HTR-8/SVneo (cell line): ENCODE data around the gene FAM174B.

Experiments used
- DNase-seq: peaks from one replicate; pipeline ENCODE4 v3.0.0; 2011; ENCODE audit warnings: low spot score, mixed read lengths; ENCODE audit not compliant: insufficient read length
- FAIRE-seq: peaks from 2 replicates; lab custom pipeline; 2011; peaks lifted over from hg19 to GRCh38; lab: Jason Lieb, UNC

The FAM174B gene

GRCh38 chr15:92605225-92605944, 50.2 kb downstream of the FAM174B start:
- DNase-seq (no peak), FAIRE-seq (no peak)

GRCh38 chr15:92603743-92604470, 51.7 kb downstream of the FAM174B start:
- DNase-seq (no peak), FAIRE-seq (no peak)

- DNase-seq: no peak
- no peak for FAIRE-seq
These were observed 52.3 kb downstream of the FAM174B start for GRCh38 chr15:92603278-92603677.

GRCh38 chr15:92602267-92602593, 53.3 kb downstream of the FAM174B start:
- DNase-seq (no peak), FAIRE-seq (no peak)

- no peak for FAIRE-seq
- no peak for DNase-seq
These were observed 53.8 kb downstream of the FAM174B start for GRCh38 chr15:92601592-92602266.

- DNase-seq (no peak), FAIRE-seq (no peak)
These were observed 54.7 kb downstream of the FAM174B start for GRCh38 chr15:92600856-92601255.

- DNase-seq (no peak), FAIRE-seq (no peak)
These were observed 56.1 kb downstream of the FAM174B start for GRCh38 chr15:92599394-92599970.

- DNase-seq: no peak
These were observed 58.0 kb downstream of the FAM174B start for GRCh38 chr15:92597548-92597947.

GRCh38 chr15:92596623-92597022, 59.0 kb downstream of the FAM174B start:
- FAIRE-seq (no peak), DNase-seq (no peak)

More at GRCh38 chr15:92597548-92597947, 58.0 kb downstream of the FAM174B start:
- no peak for FAIRE-seq

- no peak for DNase-seq
- no peak for FAIRE-seq
These were observed 59.8 kb downstream of the FAM174B start for GRCh38 chr15:92595506-92596381.

GRCh38 chr15:92591275-92591674, 64.3 kb downstream of the FAM174B start:
- FAIRE-seq (no peak), DNase-seq (no peak)

GRCh38 chr15:92586966-92587365, 68.6 kb downstream of the FAM174B start:
- DNase-seq (no peak), FAIRE-seq (no peak)

- FAIRE-seq (no peak), DNase-seq (no peak)
These were observed 69.1 kb downstream of the FAM174B start for GRCh38 chr15:92586383-92586942.

GRCh38 chr15:92584105-92584504, 71.5 kb downstream of the FAM174B start:
- FAIRE-seq: no peak
- no peak for DNase-seq

- DNase-seq: no peak
- FAIRE-seq: no peak
These were observed 72.2 kb downstream of the FAM174B start for GRCh38 chr15:92583096-92584034.

GRCh38 chr15:92582206-92582605, 73.4 kb downstream of the FAM174B start:
- DNase-seq: no peak
- FAIRE-seq: no peak

- FAIRE-seq: no peak
- DNase-seq: no peak
These were observed 74.6 kb downstream of the FAM174B start for GRCh38 chr15:92580933-92581445.

- DNase-seq: no peak
- FAIRE-seq: no peak
These were observed 75.1 kb downstream of the FAM174B start for GRCh38 chr15:92580521-92580920.
